ENCODE measurements around the gene ARPC2. TPM values are rescaled to one million over a fixed set of nuclear protein-coding genes. Genes with fewer than 3 reads are reported as not detected.
A peak's percentile ranks its signal among the peaks of the same experiment; 100 is the strongest.

ARPC2 gene
- polyA plus RNA-seq, 1 donor (not counting 4 experiments of a cell fraction or from before 2014, with no cell fraction given), result 1,121 TPM

- no peaks in the 10 kb centered on the region for H3K9me1 ChIP-seq (ENCODE audit: control insufficient read depth, extremely low read depth, insufficient read depth, low read length)
- no peak overlapping the region for H3K4me2 ChIP-seq (ENCODE audit: control insufficient read depth, extremely low read depth, insufficient read depth, low read depth, low read length)
- H2AFZ ChIP-seq (ENCODE audit: control insufficient read depth, low read length), result no peak overlapping the region
- dilution Hi-C loops (cut with MboI; ENCODE audit: extremely low pct_ligation_motif_present, low sequenced_read_pairs), result no loop called here
- no peaks in the 10 kb centered on the region for H4K20me1 ChIP-seq (ENCODE audit: control insufficient read depth, extremely low read depth, insufficient read depth, low read length)
- H3K79me2 ChIP-seq (ENCODE audit: control insufficient read depth, insufficient read depth, low read length), result no peaks in the 10 kb centered on the region
- no peaks in the 10 kb centered on the region for H3K9me3 ChIP-seq (ENCODE audit: control insufficient read depth, low read depth, low read length)
- no peak overlapping the region for H3K9ac ChIP-seq (ENCODE audit: control insufficient read depth, extremely low read depth, insufficient read depth, low read length)
- no peaks in the 10 kb centered on the region for H3K27me3 ChIP-seq (ENCODE audit: control insufficient read depth, extremely low read depth, insufficient read depth, low read length)
- FAIRE-seq (peak; percentile 13), DNase-seq (ENCODE audit: low read depth, low spot score) (no peak)
- no peaks in the 10 kb centered on the region for H3K4me1 ChIP-seq (ENCODE audit: control insufficient read depth, extremely low read depth, insufficient read depth, low read length)
- no peak for TF ChIP-seq CTCF (optimal IDR thresholded peaks at IDR 0.05 in 1 of 3, IDR thresholded peaks at IDR 0.05 in 1 of 3, conservative IDR thresholded peaks at IDR 0.05 in 1 of 3; ENCODE audit: extremely low read depth in 1 of 3, insufficient read depth in 2 of 3, low read length in 3 of 3)
- no peak for TF ChIP-seq EZH2 (IDR thresholded peaks at IDR 0.05; ENCODE audit: low read length)
- no peak overlapping the region for H3K4me3 ChIP-seq (ENCODE audit: control insufficient read depth in 2 of 3, extremely low read depth in 1 of 3, insufficient read depth in 2 of 3, low read depth in 1 of 3, low read length in 3 of 3)
- no peak overlapping the region for H3K27ac ChIP-seq (ENCODE audit: control insufficient read depth, insufficient read depth, low read length)
- H3K36me3 ChIP-seq (ENCODE audit: control insufficient read depth in 2 of 2, extremely low read depth in 1 of 2, insufficient read depth in 2 of 2, low read length in 2 of 2), result no peaks in the 10 kb centered on the region
Observed at GRCh38 chr2:218192902-218193430, 24.0 kb upstream of the ARPC2 start.

- Histone ChIP-seq H3K9me3 (ENCODE audit: control insufficient read depth, low read depth, low read length) (no peaks in the 10 kb centered on the region), H3K79me2 (ENCODE audit: control insufficient read depth, insufficient read depth, low read length) (no peaks in the 10 kb centered on the region), H3K9me1 (ENCODE audit: control insufficient read depth, extremely low read depth, insufficient read depth, low read length) (no peaks in the 10 kb centered on the region), H3K36me3 (ENCODE audit: control insufficient read depth in 2 of 2, extremely low read depth in 1 of 2, insufficient read depth in 2 of 2, low read length in 2 of 2) (no peaks in the 10 kb centered on the region), H3K9ac (ENCODE audit: control insufficient read depth, extremely low read depth, insufficient read depth, low read length) (no peak overlapping the region), H3K27ac (ENCODE audit: control insufficient read depth, insufficient read depth, low read length) (no peak overlapping the region), H2AFZ (ENCODE audit: control insufficient read depth, low read length) (no peak overlapping the region), H3K4me2 (ENCODE audit: control insufficient read depth, extremely low read depth, insufficient read depth, low read depth, low read length) (no peak overlapping the region), H3K4me1 (ENCODE audit: control insufficient read depth, extremely low read depth, insufficient read depth, low read length) (no peaks in the 10 kb centered on the region), H3K4me3 (ENCODE audit: control insufficient read depth in 2 of 3, extremely low read depth in 1 of 3, insufficient read depth in 2 of 3, low read depth in 1 of 3, low read length in 3 of 3) (no peak overlapping the region), H4K20me1 (ENCODE audit: control insufficient read depth, extremely low read depth, insufficient read depth, low read length) (no peaks in the 10 kb centered on the region), H3K27me3 (ENCODE audit: control insufficient read depth, extremely low read depth, insufficient read depth, low read length) (peaks cover 2% of the 10 kb centered on the region)
- no peak for DNase-seq (ENCODE audit: low read depth, low spot score)
- dilution Hi-C loops (cut with MboI; ENCODE audit: extremely low pct_ligation_motif_present, low sequenced_read_pairs), result no loop called here
- no peak for FAIRE-seq
- TF ChIP-seq EZH2 (IDR thresholded peaks at IDR 0.05; ENCODE audit: low read length) (no peak), CTCF (optimal IDR thresholded peaks at IDR 0.05 in 1 of 3, IDR thresholded peaks at IDR 0.05 in 1 of 3, conservative IDR thresholded peaks at IDR 0.05 in 1 of 3; ENCODE audit: extremely low read depth in 1 of 3, insufficient read depth in 2 of 3, low read length in 3 of 3) (no peak)
Observed at GRCh38 chr2:218193701-218194100, 23.3 kb upstream of the ARPC2 start.

Data from keratinocyte (primary cell).